ENCODE measurements around the gene SEMA4A. TPM values are rescaled to one million over a fixed set of nuclear protein-coding genes. Genes with fewer than 3 reads are reported as not detected.

Gene SEMA4A
- total and polyA plus RNA-seq, 5 donors, result 2.3 to 3.7 (median 2.7) TPM

DNA sequence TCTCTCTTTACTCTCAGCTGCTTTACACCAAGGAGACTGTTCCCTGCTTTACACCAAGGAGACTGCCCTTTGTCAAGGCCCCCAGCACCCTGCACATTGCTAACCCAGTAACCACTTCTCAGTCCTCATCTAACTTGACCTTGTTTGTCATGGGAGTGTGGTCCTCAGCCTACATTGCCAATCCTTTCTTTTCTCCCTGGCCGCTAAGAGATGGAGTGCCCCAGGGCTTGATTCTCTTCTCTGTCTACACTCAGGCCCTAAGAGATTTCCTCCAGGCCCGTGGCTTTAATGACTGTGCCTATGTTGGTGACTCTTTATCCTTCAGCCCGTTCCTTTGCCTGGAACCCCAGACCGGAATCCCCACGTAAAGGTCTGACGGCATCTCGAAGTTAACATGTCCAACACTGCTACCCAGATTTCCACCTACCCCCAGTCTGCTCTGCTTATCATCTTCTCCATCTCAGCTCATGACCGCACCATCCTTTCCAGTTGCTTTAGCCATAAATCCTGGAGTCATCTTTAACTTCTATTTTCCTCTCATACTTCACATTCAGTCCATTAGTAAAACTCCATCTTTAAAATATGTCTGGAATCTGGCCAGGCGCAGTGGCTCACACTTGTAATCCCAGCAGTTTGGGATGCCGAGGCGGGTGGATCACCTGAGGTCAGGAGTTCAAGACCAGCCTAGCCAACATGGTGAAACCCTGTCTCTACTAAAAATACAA lies 9.5 kb upstream of the SEMA4A start:
- WGBS, result 61% methylated on average over 11 of the region's 11 CpGs
- Histone ChIP-seq H3K4me3 (ENCODE audit: low read length) (no peak overlapping the region), H3K4me1 (ENCODE audit: control insufficient read depth, insufficient read depth, low read length) (peaks cover 3% of the 10 kb centered on the region), H3K27me3 (ENCODE audit: control insufficient read depth, insufficient read depth) (no peaks in the 10 kb centered on the region), H3K9me3 (ENCODE audit: control insufficient read depth, low read length) (no peaks in the 10 kb centered on the region), H3K27ac (ENCODE audit: low read length) (peak overlapping the region; percentile 11)
- DNase-seq, result peak in 1 of 3 donors; percentile 16
- intact Hi-C loops (cut with DNase I), result no loop called here
- ATAC-seq, result no peak

DNA sequence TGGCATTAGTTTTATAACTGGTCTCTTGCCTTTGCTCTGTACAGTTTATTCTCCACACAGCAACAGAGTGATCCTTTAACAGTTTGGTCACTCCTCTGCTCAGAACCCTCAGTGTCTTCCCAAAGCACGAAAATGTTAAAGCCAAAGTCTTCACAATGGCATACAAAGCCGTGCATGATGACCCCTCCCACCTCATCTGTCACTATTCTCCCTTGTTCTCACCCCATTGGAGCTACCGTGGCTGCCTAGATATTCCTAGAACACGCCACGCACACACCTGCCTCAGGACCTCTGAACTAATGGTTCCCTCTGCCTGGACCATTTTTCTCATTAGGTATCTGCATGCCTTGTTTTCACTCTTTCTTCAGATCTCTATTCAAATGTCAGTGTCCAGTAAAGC lies 8.6 kb upstream of the SEMA4A start:
- Histone ChIP-seq H3K4me1 (ENCODE audit: control insufficient read depth, insufficient read depth, low read length) (peaks cover 3% of the 10 kb centered on the region), H3K27ac (ENCODE audit: low read length) (no peak overlapping the region), H3K27me3 (ENCODE audit: control insufficient read depth, insufficient read depth) (no peaks in the 10 kb centered on the region), H3K4me3 (ENCODE audit: low read length) (no peak overlapping the region), H3K9me3 (ENCODE audit: control insufficient read depth, low read length) (no peaks in the 10 kb centered on the region)
- WGBS, result 59% methylated on average over 5 of the region's 5 CpGs
- ATAC-seq (no peak), DNase-seq (peak in 1 of 3 donors; percentile 25)
- intact Hi-C loops (cut with DNase I), result loop anchor here in 2 of 4 donors (5.0 kb wide), 1 partner anchor 83 kb away; no protein-coding TSS in a partner anchor

DNA sequence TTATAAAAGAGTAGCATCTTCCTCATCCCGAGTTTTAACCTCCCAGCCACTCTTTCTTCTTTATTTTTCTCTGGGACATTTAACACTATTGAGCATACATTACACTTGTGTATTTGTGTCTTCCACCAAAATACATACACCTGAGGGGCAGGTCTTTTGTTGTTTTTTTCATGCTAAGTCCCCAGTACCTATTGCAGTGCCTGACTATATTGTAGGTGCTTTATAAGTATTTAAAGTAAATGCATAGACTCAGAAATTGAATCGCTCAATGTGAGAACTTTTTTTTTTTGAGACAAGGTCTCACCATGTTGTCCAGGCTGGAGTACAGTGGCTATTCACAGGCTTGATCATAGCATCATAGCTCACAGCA lies 7.8 kb upstream of the SEMA4A start:
- no peak overlapping the region for H3K27ac ChIP-seq (ENCODE audit: low read length)
- intact Hi-C loops (cut with DNase I), result loop anchor here in 3 of 4 donors (2.0 to 5.0 kb wide), 2 partner anchors 79 to 82 kb away; no protein-coding TSS in a partner anchor
- no peak overlapping the region for H3K4me3 ChIP-seq (ENCODE audit: low read length)
- peaks cover 3% of the 10 kb centered on the region for H3K4me1 ChIP-seq (ENCODE audit: control insufficient read depth, insufficient read depth, low read length)
- 69% methylated on average over 2 of the region's 2 CpGs for WGBS
- ATAC-seq (no peak), DNase-seq (no peak)
- no peaks in the 10 kb centered on the region for H3K9me3 ChIP-seq (ENCODE audit: control insufficient read depth, low read length)
- H3K27me3 ChIP-seq (ENCODE audit: control insufficient read depth, insufficient read depth), result no peaks in the 10 kb centered on the region

DNA sequence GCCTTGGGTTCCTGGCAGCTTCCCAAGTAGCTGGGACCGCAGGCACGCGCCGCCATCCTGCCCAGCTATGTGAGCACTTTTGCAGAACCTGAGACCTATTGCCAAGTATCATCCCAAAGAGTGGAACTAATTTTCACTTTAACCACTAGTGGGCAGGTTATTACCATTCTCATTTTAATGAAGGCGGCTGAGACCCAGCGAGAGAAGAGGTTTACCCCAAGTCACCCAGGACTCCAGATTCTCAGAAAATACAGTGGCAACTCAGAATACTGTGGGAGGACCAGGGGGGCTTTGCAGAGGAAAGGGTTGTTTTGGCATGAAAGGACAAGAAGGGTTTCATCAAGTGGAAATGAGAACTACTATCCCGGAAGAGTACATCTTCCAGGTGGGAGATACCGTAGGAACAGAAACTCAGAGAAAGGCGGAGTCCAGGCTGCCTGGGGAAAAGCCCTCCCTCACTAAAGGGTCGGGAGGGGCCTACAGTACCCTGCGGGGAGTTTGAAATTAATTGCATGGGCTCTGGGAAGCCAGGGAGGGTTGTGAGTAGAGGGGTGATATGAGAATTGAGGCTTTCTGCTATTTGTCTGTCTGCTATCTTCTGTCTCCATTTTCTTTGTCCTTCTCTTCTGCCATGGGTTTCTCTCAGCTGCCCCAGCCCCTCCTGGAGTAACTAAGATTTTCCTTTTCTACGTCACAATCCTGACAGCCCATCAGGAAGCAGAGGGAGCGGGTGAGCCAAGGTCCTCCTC lies 7.2 kb upstream of the SEMA4A start:
- Histone ChIP-seq H3K27ac (ENCODE audit: low read length) (no peak overlapping the region), H3K27me3 (ENCODE audit: control insufficient read depth, insufficient read depth) (no peaks in the 10 kb centered on the region), H3K9me3 (ENCODE audit: control insufficient read depth, low read length) (no peaks in the 10 kb centered on the region), H3K4me1 (ENCODE audit: control insufficient read depth, insufficient read depth, low read length) (peaks cover 3% of the 10 kb centered on the region), H3K4me3 (ENCODE audit: low read length) (no peak overlapping the region)
- intact Hi-C loops (cut with DNase I), result loop anchor here in 3 of 4 donors (2.0 to 5.0 kb wide), 2 partner anchors 79 to 81 kb away; no protein-coding TSS in a partner anchor
- 8% methylated on average over 13 of the region's 13 CpGs for WGBS
- DNase-seq (peak; percentile 74 to 88 (median 87)), ATAC-seq (peak; percentile 48 to 54)

DNA sequence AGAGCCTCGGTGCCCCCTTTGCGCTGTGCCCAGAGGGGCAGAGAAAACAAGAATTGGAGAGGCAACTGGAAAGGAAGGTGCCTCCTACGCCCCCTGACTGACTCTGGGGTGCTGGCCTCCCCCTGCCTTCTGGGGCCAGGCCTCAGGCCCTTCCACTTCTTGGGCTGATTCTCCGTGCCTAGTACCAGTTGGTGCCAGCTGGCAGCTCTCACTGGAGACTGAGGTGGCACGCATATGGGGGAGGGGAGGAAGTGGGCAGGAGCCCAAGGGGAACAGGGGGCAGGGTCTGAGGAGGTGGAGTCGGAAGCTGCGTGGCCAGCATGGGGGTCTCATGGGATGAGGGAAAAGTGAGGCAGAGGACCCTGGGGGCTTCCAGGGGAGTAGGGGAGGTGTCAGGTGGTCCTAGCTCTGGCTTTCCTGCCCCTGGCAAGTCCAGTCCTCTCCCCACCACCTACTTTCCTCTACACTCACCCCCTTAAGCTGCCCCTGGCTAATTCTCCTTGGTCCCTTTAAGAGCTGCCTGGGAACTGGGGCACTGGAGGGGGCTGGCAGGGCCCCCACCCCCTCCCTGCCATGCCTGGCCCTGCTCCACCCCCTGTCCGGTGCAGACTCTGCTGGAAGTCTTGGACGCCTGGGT lies 6.5 kb upstream of the SEMA4A start:
- WGBS, result 22% methylated on average over 9 of the region's 9 CpGs
- intact Hi-C loops (cut with DNase I), result loop anchor here in 3 of 4 donors (2.0 to 5.0 kb wide), 2 partner anchors 78 to 80 kb away; no protein-coding TSS in a partner anchor
- peaks cover 3% of the 10 kb centered on the region for H3K4me1 ChIP-seq (ENCODE audit: control insufficient read depth, insufficient read depth, low read length)
- no peak overlapping the region for H3K4me3 ChIP-seq (ENCODE audit: low read length)
- no peaks in the 10 kb centered on the region for H3K9me3 ChIP-seq (ENCODE audit: control insufficient read depth, low read length)
- no peaks in the 10 kb centered on the region for H3K27me3 ChIP-seq (ENCODE audit: control insufficient read depth, insufficient read depth)
- H3K27ac ChIP-seq (ENCODE audit: low read length), result no peak overlapping the region
- ATAC-seq (peak in 1 of 2 donors; percentile 9), DNase-seq (peak in 1 of 3 donors; percentile 69)

DNA sequence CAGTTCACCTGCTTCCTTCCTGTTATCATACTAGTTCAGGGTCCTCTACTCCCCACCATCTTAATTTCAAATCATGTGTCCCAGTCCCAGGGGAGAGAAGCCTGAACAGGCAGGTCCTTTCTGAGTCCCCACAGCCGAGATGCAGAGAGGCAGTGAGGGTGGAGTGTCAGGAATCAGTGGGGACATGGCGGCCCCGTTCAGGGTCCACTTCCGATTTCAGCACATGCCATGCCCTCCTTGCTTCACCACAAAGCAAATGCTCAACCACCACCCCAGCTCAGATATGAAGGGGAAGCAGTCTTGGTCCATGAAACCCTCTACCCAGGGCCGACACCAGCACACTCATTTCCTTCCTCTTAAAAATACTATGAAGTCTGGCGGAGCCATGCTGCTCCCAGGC lies 5.2 kb upstream of the SEMA4A start:
- intact Hi-C loops (cut with DNase I), result loop anchor here in 2 of 4 donors (5.0 kb wide), 1 partner anchor 79 kb away; no protein-coding TSS in a partner anchor
- H3K27me3 ChIP-seq (ENCODE audit: control insufficient read depth, insufficient read depth), result no peaks in the 10 kb centered on the region
- no peak overlapping the region for H3K27ac ChIP-seq (ENCODE audit: low read length)
- no peak overlapping the region for H3K4me3 ChIP-seq (ENCODE audit: low read length)
- H3K9me3 ChIP-seq (ENCODE audit: control insufficient read depth, low read length), result no peaks in the 10 kb centered on the region
- ATAC-seq (peak in 1 of 2 donors; percentile 6), DNase-seq (peak in 1 of 3 donors; percentile 65)
- peaks cover 3% of the 10 kb centered on the region for H3K4me1 ChIP-seq (ENCODE audit: control insufficient read depth, insufficient read depth, low read length)
- WGBS, result 49% methylated on average over 6 of the region's 6 CpGs

DNA sequence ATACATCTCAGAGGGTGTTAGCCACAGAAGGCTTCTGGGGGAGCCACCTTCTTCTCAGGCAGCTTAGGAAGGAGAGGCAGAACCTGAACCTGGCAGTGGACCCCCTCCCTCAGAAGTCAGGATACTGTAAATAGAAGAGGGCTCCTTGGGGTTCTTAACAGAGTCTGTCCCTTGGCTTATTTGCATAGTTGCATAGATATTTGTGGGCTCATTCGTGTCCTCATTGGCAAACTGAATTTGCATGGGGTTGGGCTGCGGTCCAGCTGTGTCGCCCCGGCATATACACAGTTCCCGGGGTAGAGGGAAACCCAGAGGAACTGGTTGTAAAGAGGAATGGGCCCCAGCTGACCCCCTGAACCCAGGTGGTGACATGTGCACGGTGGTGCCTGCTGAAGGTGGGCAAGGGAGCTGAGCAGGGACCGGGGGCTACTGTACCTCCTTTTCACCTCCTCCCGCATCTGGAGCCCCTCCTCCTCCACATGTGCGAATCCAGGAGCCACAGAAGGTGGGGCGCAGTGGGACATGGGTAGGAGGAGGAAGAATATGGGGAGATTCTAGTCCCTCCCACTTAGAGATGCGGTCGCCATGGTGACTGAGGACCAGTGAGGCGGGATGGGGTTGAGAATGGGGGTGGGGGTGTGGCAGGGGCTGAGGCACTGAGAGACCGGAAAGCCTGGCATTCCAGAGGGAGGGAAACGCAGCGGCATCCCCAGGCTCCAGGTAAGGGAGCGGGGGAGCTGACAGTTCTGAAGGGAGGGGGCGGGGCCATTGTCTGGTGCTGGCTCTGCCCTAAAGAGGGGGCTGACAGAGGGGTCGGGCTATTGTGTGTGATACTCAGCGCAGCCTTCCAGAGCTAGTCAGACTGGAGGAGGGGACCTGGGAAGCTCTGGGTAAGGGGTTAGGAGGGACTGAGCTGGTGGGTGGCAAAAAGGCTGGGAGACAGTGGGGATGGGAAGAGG lies 3.7 kb upstream of the SEMA4A start:
- H3K27ac ChIP-seq (ENCODE audit: low read length), result no peak overlapping the region
- DNase-seq, result peak in 1 of 3 donors; percentile 32
- intact Hi-C loops (cut with DNase I), result loop anchor here in 2 of 4 donors (5.0 kb wide), 1 partner anchor 78 kb away; no protein-coding TSS in a partner anchor
- 23% methylated on average over 20 of the region's 20 CpGs for WGBS
- no peaks in the 10 kb centered on the region for H3K27me3 ChIP-seq (ENCODE audit: control insufficient read depth, insufficient read depth)
- peaks cover 3% of the 10 kb centered on the region for H3K4me1 ChIP-seq (ENCODE audit: control insufficient read depth, insufficient read depth, low read length)
- no peak for ATAC-seq
- H3K9me3 ChIP-seq (ENCODE audit: control insufficient read depth, low read length), result no peaks in the 10 kb centered on the region
- H3K4me3 ChIP-seq (ENCODE audit: low read length), result no peak overlapping the region

DNA sequence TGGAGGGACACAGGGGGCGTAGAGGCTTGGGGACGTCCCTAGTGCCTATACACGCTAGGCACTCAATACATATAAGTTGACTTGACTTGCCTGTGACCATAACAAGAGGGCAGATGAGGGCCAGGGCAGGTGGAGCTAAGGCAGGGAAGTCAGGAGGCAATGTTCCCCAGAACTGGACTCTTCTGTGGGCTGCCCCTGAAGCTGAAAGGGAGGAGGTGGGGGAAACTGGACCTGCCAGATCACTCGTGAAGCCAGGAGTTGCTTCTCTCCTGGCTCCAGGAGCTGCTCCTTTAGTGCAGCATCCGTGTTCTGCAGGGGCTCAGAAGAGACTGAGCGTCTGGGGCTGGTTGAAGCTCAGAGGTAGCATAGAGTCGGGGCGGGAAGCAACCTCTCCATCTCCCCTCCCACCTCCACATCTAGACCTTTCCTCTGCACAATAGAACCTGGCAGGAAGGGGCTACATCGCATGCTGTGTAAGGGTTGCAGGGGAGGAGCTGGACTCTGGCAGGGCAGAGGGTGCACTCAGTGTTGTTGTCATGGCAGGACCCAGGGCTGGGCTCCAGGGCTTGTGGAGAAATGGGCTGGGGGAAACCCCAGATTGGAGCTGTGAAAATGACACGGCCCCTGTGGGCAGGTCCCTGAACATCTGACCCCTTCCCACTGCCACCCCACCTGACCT lies 2.9 kb upstream of the SEMA4A start:
- no peak for ATAC-seq
- peak in 1 of 3 donors; percentile 21 for DNase-seq
- no peaks in the 10 kb centered on the region for H3K9me3 ChIP-seq (ENCODE audit: control insufficient read depth, low read length)
- H3K4me3 ChIP-seq (ENCODE audit: low read length), result no peak overlapping the region
- H3K27me3 ChIP-seq (ENCODE audit: control insufficient read depth, insufficient read depth), result no peaks in the 10 kb centered on the region
- intact Hi-C loops (cut with DNase I), result no loop called here
- 34% methylated on average over 10 of the region's 10 CpGs for WGBS
- peaks cover 3% of the 10 kb centered on the region for H3K4me1 ChIP-seq (ENCODE audit: control insufficient read depth, insufficient read depth, low read length)
- no peak overlapping the region for H3K27ac ChIP-seq (ENCODE audit: low read length)

DNA sequence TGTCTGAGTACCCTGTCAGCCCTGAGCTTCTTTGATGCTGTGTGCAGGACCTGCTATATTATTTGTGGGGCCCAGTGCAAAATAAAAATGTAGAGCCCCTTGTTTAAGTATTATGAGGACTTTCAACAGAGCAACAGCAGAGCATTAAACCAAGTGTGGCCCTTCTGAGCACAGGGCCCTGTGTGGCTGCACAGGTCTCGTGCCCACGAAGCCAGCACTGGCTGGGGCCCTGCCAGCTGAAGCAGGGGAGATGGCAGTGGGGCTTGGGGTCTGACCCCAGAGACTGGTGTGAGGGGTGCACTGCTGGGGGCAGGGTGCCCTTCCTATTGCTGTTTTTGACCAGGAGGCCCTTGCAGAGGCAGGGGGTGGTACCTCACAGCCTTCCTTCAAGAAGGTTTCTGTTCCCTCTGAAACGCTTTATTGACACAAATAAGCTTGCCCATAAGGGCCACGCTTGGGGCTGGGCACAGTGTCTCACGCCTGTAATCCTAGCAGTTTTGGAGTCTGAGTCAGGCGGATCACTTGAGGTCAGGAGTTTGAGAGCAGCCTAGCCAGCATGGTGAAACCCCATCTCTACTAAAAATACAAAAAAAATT lies 2.2 kb upstream of the SEMA4A start:
- ATAC-seq (no peak), DNase-seq (peak in 1 of 3 donors; percentile 62)
- Histone ChIP-seq H3K27me3 (ENCODE audit: control insufficient read depth, insufficient read depth) (no peaks in the 10 kb centered on the region), H3K9me3 (ENCODE audit: control insufficient read depth, low read length) (no peaks in the 10 kb centered on the region), H3K4me1 (ENCODE audit: control insufficient read depth, insufficient read depth, low read length) (peaks cover 3% of the 10 kb centered on the region), H3K4me3 (ENCODE audit: low read length) (no peak overlapping the region), H3K27ac (ENCODE audit: low read length) (no peak overlapping the region)
- 81% methylated on average over 6 of the region's 6 CpGs for WGBS
- intact Hi-C loops (cut with DNase I), result no loop called here
